Measurements from ENCODE around the gene PLEKHG1.

Gene PLEKHG1

GRCh38 chr6:150631283-150631983 is 31.7 kb downstream of the PLEKHG1 start:
- H3K4me2 ChIP-seq (ENCODE audit: low read depth, low read length, poor library complexity, severe bottlenecking) = no peak overlapping the region
- peaks cover 73% of the 10 kb centered on the region for H3K4me1 ChIP-seq (ENCODE audit: insufficient read depth, low read length, poor library complexity, severe bottlenecking)

DNA sequence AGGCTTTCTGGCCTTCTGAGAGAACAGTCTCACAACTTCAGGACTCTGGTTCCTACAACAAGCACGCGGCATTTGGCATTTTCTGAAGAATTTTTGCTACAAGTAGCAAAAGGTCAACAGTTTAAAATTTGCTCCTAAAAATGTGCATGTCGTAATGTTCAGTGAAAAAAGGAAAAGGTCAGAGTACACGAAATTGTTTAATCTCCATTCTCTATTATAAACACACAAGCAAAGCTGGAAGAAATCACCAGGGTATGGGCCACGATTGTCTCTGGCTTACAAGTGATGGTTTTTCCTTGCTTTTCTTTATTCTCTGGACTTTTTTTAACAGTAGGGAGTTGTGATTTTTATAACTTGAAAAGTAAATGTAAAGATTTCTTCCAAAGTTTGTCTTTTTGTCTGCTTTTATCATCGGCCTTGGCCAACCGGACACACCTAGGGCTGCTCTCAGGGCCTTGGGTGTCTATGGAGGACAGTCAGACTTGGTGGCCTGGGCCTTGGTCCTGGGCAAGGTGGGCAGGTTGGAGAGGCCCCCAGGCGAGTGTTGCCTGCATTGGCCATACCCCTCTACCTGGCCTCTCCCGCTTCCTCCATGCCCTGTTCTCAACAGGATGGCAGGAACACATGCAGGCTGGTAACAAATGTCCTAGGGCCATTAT is 32.4 kb downstream of the PLEKHG1 start:
- no peaks in the 10 kb centered on the region for H3K27me3 ChIP-seq (ENCODE audit: insufficient read depth, low read length, poor library complexity, severe bottlenecking)

More at GRCh38 chr6:150631283-150631983, 31.7 kb downstream of the PLEKHG1 start:
- no peaks in the 10 kb centered on the region for H3K9me3 ChIP-seq (ENCODE audit: insufficient read depth, low read depth, low read length)
- peaks cover 3% of the 10 kb centered on the region; the same call in 1 of the 2 replicates for H3K36me3 ChIP-seq (ENCODE audit: insufficient read depth, low read length)
- no peaks in the 10 kb centered on the region for H4K20me1 ChIP-seq (ENCODE audit: insufficient read depth, low read length, poor library complexity, severe bottlenecking)
- peaks cover 97% of the 10 kb centered on the region for H3K79me2 ChIP-seq (ENCODE audit: insufficient read depth, low read length)
- TF ChIP-seq EZH2phosphoT487 (IDR thresholded peaks at IDR 0.05; ENCODE audit: borderline replicate concordance) = no peak
- TF ChIP-seq, protein P1, sequence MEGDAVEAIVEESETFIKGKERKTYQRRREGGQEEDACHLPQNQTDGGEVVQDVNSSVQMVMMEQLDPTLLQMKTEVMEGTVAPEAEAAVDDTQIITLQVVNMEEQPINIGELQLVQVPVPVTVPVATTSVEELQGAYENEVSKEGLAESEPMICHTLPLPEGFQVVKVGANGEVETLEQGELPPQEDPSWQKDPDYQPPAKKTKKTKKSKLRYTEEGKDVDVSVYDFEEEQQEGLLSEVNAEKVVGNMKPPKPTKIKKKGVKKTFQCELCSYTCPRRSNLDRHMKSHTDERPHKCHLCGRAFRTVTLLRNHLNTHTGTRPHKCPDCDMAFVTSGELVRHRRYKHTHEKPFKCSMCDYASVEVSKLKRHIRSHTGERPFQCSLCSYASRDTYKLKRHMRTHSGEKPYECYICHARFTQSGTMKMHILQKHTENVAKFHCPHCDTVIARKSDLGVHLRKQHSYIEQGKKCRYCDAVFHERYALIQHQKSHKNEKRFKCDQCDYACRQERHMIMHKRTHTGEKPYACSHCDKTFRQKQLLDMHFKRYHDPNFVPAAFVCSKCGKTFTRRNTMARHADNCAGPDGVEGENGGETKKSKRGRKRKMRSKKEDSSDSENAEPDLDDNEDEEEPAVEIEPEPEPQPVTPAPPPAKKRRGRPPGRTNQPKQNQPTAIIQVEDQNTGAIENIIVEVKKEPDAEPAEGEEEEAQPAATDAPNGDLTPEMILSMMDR (conservative IDR thresholded peaks at IDR 0.05; ENCODE audit: low read length) = no peak
- H3K4me3 ChIP-seq (ENCODE audit: low read length, poor library complexity, severe bottlenecking) = no peak overlapping the region
- H3K9me2 ChIP-seq (replicated peaks; ENCODE audit: low read depth, low read length) = no peaks in the 10 kb centered on the region
- H3K9ac ChIP-seq (ENCODE audit: low read depth, low read length, poor library complexity, severe bottlenecking) = peak overlapping the region; percentile 31
- H2AFZ ChIP-seq (ENCODE audit: low read length) = no peak overlapping the region
- no peaks in the 10 kb centered on the region for H3K27me3 ChIP-seq (ENCODE audit: insufficient read depth, low read length, poor library complexity, severe bottlenecking)
- H3F3A ChIP-seq (ENCODE audit: low read depth) = peaks cover 6% of the 10 kb centered on the region; the same call in 1 of the 2 replicates

DNA sequence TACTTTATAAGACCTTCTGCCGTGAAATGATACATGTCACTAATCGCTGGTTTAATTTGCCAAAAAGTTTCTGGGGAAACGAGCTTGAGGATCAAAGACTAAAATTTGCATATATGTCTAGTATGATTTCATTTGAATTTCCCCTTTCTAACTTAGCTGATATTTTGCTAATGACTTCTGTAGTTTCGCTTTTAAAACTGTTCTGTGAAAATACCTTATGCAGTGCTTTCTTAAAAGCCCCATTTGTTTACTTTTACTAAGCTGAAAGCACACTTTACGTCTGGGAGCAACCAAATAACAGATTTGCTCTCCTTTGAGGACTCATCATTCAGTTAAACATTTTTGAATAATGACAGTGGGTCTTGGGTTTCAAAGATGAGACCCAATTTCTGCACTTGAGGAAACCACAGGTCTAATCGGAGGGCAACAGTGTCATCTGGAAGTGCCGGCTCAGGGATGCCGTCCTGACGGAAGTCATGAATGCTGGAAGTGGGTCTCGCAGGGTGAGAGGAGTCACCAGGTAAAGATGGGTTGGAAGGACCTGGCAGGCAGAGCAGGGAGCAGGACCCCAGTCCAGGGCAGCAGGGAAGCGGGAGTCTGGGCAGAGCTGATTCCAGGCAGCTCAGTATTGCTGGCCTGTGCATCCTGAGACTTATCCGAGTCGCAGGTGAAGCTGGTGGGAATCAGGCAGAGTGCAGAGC is 33.2 kb downstream of the PLEKHG1 start:
- H3K79me2 ChIP-seq (ENCODE audit: insufficient read depth, low read length) = peaks cover 97% of the 10 kb centered on the region
- TF ChIP-seq, protein P1 (conservative IDR thresholded peaks at IDR 0.05; ENCODE audit: low read length) = no peak
- no peak for TF ChIP-seq EZH2phosphoT487 (IDR thresholded peaks at IDR 0.05; ENCODE audit: borderline replicate concordance)
- no peaks in the 10 kb centered on the region for H3K36me3 ChIP-seq (ENCODE audit: insufficient read depth, low read length)
- H3K4me3 ChIP-seq (ENCODE audit: low read length, poor library complexity, severe bottlenecking) = no peak overlapping the region
- H3K9me3 ChIP-seq (ENCODE audit: insufficient read depth, low read depth, low read length) = no peaks in the 10 kb centered on the region
- H3K9ac ChIP-seq (ENCODE audit: low read depth, low read length, poor library complexity, severe bottlenecking) = peak overlapping the region; percentile 31
- no peaks in the 10 kb centered on the region for H3K9me2 ChIP-seq (replicated peaks; ENCODE audit: low read depth, low read length)
- H3K27me3 ChIP-seq (ENCODE audit: insufficient read depth, low read length, poor library complexity, severe bottlenecking) = no peaks in the 10 kb centered on the region
- H3F3A ChIP-seq (ENCODE audit: low read depth) = peaks cover 6% of the 10 kb centered on the region; the same call in 1 of the 2 replicates
- H4K20me1 ChIP-seq (ENCODE audit: insufficient read depth, low read length, poor library complexity, severe bottlenecking) = no peaks in the 10 kb centered on the region
- H3K4me2 ChIP-seq (ENCODE audit: low read depth, low read length, poor library complexity, severe bottlenecking) = peak overlapping the region; percentile 24
- H3K4me1 ChIP-seq (ENCODE audit: insufficient read depth, low read length, poor library complexity, severe bottlenecking) = peaks cover 79% of the 10 kb centered on the region
- H2AFZ ChIP-seq (ENCODE audit: low read length) = no peak overlapping the region

More for the DNA sequence above, 32.4 kb downstream of the PLEKHG1 start:
- H3K9me2 ChIP-seq (replicated peaks; ENCODE audit: low read depth, low read length) = no peaks in the 10 kb centered on the region
- no peaks in the 10 kb centered on the region for H4K20me1 ChIP-seq (ENCODE audit: insufficient read depth, low read length, poor library complexity, severe bottlenecking)
- H3K36me3 ChIP-seq (ENCODE audit: insufficient read depth, low read length) = no peaks in the 10 kb centered on the region
- H3K9me3 ChIP-seq (ENCODE audit: insufficient read depth, low read depth, low read length) = no peaks in the 10 kb centered on the region
- H3K4me3 ChIP-seq (ENCODE audit: low read length, poor library complexity, severe bottlenecking) = no peak overlapping the region
- peak overlapping the region; percentile 31 for H3K9ac ChIP-seq (ENCODE audit: low read depth, low read length, poor library complexity, severe bottlenecking)
- peaks cover 6% of the 10 kb centered on the region; the same call in 1 of the 2 replicates for H3F3A ChIP-seq (ENCODE audit: low read depth)
- peak overlapping the region; percentile 24 for H3K4me2 ChIP-seq (ENCODE audit: low read depth, low read length, poor library complexity, severe bottlenecking)
- no peak for TF ChIP-seq EZH2phosphoT487 (IDR thresholded peaks at IDR 0.05; ENCODE audit: borderline replicate concordance)
- TF ChIP-seq, protein P1 (conservative IDR thresholded peaks at IDR 0.05; ENCODE audit: low read length) = no peak
- no peak overlapping the region for H2AFZ ChIP-seq (ENCODE audit: low read length)
- H3K4me1 ChIP-seq (ENCODE audit: insufficient read depth, low read length, poor library complexity, severe bottlenecking) = peaks cover 75% of the 10 kb centered on the region
- H3K79me2 ChIP-seq (ENCODE audit: insufficient read depth, low read length) = peaks cover 97% of the 10 kb centered on the region

All from Loucy (cell line).